GM12892 (cell line): ENCODE data around the gene CCDC85C.

Experiments used
- POLR2A ChIP-seq: IDR thresholded peaks from 2 replicates; pipeline ENCODE4 v1.6.1; 2011; ENCODE audit warnings: low read depth, low read length, control low read depth
- POLR2AphosphoS5 ChIP-seq: IDR thresholded peaks from 2 replicates; pipeline ENCODE4 v1.6.1; 2011; ENCODE audit warnings: low read depth, low read length, control low read depth

DNA sequence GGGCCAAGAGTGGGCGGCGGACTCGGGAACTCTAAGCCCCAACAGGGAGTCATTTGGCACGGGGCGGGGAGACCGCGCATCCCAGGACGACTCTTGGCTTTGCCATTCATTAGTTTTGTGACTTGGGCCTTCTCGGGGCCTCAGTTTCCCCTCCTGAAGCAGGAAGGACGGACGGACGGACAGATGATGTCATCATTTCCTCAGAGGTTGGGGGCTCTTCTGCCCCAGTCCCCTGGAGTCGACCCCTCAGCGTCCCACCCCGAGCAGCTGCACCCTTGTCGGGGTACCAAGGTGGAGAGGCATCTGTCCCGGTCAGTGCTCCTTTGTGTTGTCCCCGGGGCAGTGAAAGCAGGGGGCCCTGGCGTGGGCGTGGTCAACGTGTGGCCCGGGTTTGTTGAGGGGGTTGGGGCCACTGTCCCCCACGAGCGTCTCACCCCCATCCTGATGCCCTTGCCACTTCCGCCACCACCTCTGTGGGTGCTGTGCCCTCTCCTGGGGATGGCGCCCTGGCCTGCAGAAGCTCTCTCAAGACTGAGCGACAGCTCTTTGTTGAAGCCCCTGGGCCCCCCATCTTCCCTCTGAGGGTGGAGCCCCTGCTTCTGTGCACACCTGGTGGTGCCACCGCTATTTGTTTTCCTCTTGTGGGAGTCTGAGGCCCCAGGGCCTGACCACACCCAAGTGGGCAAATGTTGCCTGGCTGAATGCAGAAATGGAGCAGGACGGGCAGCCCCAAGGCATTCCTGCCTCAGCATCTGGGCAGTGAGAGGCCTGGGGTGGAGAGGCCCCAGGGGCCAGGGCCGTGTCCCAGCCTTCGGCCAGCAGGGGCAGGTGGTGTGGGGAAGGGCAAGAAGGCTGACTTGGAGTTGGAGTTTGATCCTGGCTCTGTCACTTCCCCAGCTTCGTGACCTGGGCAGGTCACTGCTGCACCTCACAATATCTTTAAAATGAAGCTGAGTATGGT, 41.8 kb upstream of the CCDC85C start:
- TF ChIP-seq POLR2AphosphoS5, result no peak
- no peak for TF ChIP-seq POLR2A
